LNCAP (cell line): ENCODE measurements around the gene HAUS8.

Experiments
- CTCF ChIP-seq: fragments of 450-650 bp; IDR thresholded peaks from 2 replicates; pipeline ENCODE4 v1.5.1; 2017; ENCODE audit warnings: mild to moderate bottlenecking

The HAUS8 gene

GRCh38 chr19:17107546-17108452 is 32.5 kb upstream of the HAUS8 start:
- no peak for TF ChIP-seq CTCF

GRCh38 chr19:17105556-17105955 is 30.3 kb upstream of the HAUS8 start:
- TF ChIP-seq CTCF = no peak

- no peak for TF ChIP-seq CTCF
Measured at GRCh38 chr19:17104679-17105078, 29.4 kb upstream of the HAUS8 start.

- peak; percentile 46 for TF ChIP-seq CTCF
Measured at GRCh38 chr19:17103177-17103576, 27.9 kb upstream of the HAUS8 start.

- TF ChIP-seq CTCF = no peak
Measured at GRCh38 chr19:17101686-17102628, 26.7 kb upstream of the HAUS8 start.

- TF ChIP-seq CTCF = no peak
Measured at GRCh38 chr19:17098326-17098725, 23.1 kb upstream of the HAUS8 start.

GRCh38 chr19:17097593-17098126 is 22.4 kb upstream of the HAUS8 start:
- no peak for TF ChIP-seq CTCF
